Astrocyte (in vitro differentiated cells and primary cell): ENCODE results near the gene WNT3.

ENCODE experiments used
- EZH2 ChIP-seq: IDR thresholded peaks from 2 replicates; pipeline ENCODE4 v1.6.1; 2012; ENCODE audit warnings: mild to moderate bottlenecking, low read length, inconsistent platforms; ENCODE audit not compliant: insufficient read depth
- TF ChIP-seq, protein P1 (sequence below): IDR thresholded peaks from 2 replicates; pipeline ENCODE4 v1.5.1; 2011; ENCODE audit warnings: low read depth, mild to moderate bottlenecking, inconsistent platforms, low read length, moderate library complexity; ENCODE audit not compliant: insufficient read depth

GRCh38 chr17:46764000-46764708 is 54.3 kb downstream of the WNT3 start:
- TF ChIP-seq, protein P1, sequence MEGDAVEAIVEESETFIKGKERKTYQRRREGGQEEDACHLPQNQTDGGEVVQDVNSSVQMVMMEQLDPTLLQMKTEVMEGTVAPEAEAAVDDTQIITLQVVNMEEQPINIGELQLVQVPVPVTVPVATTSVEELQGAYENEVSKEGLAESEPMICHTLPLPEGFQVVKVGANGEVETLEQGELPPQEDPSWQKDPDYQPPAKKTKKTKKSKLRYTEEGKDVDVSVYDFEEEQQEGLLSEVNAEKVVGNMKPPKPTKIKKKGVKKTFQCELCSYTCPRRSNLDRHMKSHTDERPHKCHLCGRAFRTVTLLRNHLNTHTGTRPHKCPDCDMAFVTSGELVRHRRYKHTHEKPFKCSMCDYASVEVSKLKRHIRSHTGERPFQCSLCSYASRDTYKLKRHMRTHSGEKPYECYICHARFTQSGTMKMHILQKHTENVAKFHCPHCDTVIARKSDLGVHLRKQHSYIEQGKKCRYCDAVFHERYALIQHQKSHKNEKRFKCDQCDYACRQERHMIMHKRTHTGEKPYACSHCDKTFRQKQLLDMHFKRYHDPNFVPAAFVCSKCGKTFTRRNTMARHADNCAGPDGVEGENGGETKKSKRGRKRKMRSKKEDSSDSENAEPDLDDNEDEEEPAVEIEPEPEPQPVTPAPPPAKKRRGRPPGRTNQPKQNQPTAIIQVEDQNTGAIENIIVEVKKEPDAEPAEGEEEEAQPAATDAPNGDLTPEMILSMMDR: no peak
- no peak for TF ChIP-seq EZH2
